K562 (cell line): ENCODE results near the gene PHEX.

Experiments
- BACH1 ChIP-seq: fragments of 200-800 bp; sonication (Bioruptor generic); IDR thresholded peaks from 2 replicates; pipeline ENCODE4 v1.6.1; 2016; ENCODE audit warnings: missing genetic modification characterization, missing compliant biosample characterization
- CBX3 ChIP-seq, 2 experiments: IDR thresholded peaks; 1 replicate in 1 of 2; 2 replicates in 1 of 2; pipeline ENCODE4 v1.6.1; 2012; ENCODE audit warnings: inconsistent platforms in 2 of 2, low read length in 2 of 2, borderline replicate concordance in 1 of 2, control low read depth in 1 of 2
- CTCF ChIP-seq, 3 experiments: IDR thresholded peaks in 2 of 3; conservative IDR thresholded peaks in 1 of 3; 2 replicates each; pipeline ENCODE4 v1.5.1; 2011 to 2012; ENCODE audit warnings: low read length in 3 of 3, mild to moderate bottlenecking in 3 of 3, control low read depth in 2 of 3, improper control_type of control experiment in 1 of 3, inconsistent platforms in 1 of 3, low read depth in 1 of 3, mixed read lengths in 1 of 3, moderate library complexity in 1 of 3; ENCODE audit not compliant: insufficient read depth in 2 of 3
- HNRNPUL1 ChIP-seq: fragments of 200-400 bp; formaldehyde crosslinking; IDR thresholded peaks from 2 replicates; pipeline ENCODE4 v1.6.1; 2017; ENCODE audit warnings: low read length
- NFIC ChIP-seq: fragments of 450-650 bp; IDR thresholded peaks from 2 replicates; pipeline ENCODE4 v1.6.1; 2017; ENCODE audit warnings: mild to moderate bottlenecking, inconsistent platforms
- PATZ1 ChIP-seq: fragments of 250-450 bp; sonication (Bioruptor Pico); IDR thresholded peaks from 2 replicates; pipeline ENCODE4 v1.5.0; 2020; ENCODE audit warnings: mild to moderate bottlenecking, borderline replicate concordance
- POLR2A ChIP-seq: fragments of 450-650 bp; conservative IDR thresholded peaks from 2 replicates; pipeline ENCODE4 v1.6.1; 2016
- REST ChIP-seq, 2 experiments: fragments of 450-650 bp; formaldehyde crosslinking in 1 of 2; IDR thresholded peaks; 2 replicates each; pipeline versions ENCODE4 v1.4.0 to v1.6.1; 2014 to 2020; ENCODE audit warnings: mild to moderate bottlenecking in 2 of 2, borderline replicate concordance in 1 of 2, low read depth in 1 of 2
- ZNF134 ChIP-seq: fragments of 250-450 bp; sonication (Bioruptor Pico); conservative IDR thresholded peaks from 2 replicates; pipeline ENCODE4 v1.4.0; 2020
- ZNF354B ChIP-seq: fragments of 250-450 bp; sonication (Bioruptor Pico); IDR thresholded peaks from 2 replicates; pipeline ENCODE4 v1.4.0; 2020
- ZNF445 ChIP-seq: fragments of 250-450 bp; sonication (Bioruptor Pico); IDR thresholded peaks from 2 replicates; pipeline ENCODE4 v1.4.0; 2020; ENCODE audit warnings: low read depth, mild to moderate bottlenecking, moderate library complexity
- ZNF785 ChIP-seq: fragments of 250-450 bp; sonication (Bioruptor Pico); IDR thresholded peaks from 2 replicates; pipeline ENCODE4 v1.4.0; 2020; ENCODE audit warnings: mild to moderate bottlenecking

GRCh38 chrX:22126327-22126726 lies 94.2 kb downstream of the PHEX start:
- no peak for TF ChIP-seq REST (IDR thresholded peaks at IDR 0.05; ENCODE audit: borderline replicate concordance)
- TF ChIP-seq REST (CRISPR knock-in tag; IDR thresholded peaks at IDR 0.05; ENCODE audit: low read depth): no peak
- TF ChIP-seq NFIC: no peak
- no peak for TF ChIP-seq ZNF785 (CRISPR knock-in tag)
- no peak for TF ChIP-seq ZNF134
- TF ChIP-seq CTCF (IDR thresholded peaks at IDR 0.05 in 2 of 3, conservative IDR thresholded peaks at IDR 0.05 in 1 of 3; ENCODE audit: insufficient read depth in 2 of 3, low read depth in 1 of 3, low read length in 3 of 3): no peak
- no peak for TF ChIP-seq POLR2A
- no peak for TF ChIP-seq ZNF354B (CRISPR knock-in tag)
- no peak for TF ChIP-seq PATZ1 (CRISPR knock-in tag)
- TF ChIP-seq ZNF445 (CRISPR knock-in tag): no peak
- no peak for TF ChIP-seq HNRNPUL1
- TF ChIP-seq BACH1 (tag): no peak
- TF ChIP-seq CBX3 (IDR thresholded peaks at IDR 0.05; ENCODE audit: borderline replicate concordance in 1 of 2, low read length in 2 of 2): no peak
